SK-N-SH (cell line): Measurements from ENCODE around the gene TBX15.

ENCODE experiments used
- FOXM1 ChIP-seq: IDR thresholded peaks from 2 replicates; pipeline ENCODE4 v1.4.0; 2012; ENCODE audit warnings: low read depth, mild to moderate bottlenecking
- POLR2AphosphoS5 ChIP-seq: IDR thresholded peaks from 2 replicates; pipeline ENCODE4 v1.6.1; 2012; ENCODE audit warnings: low read depth, low read length
- RAD21 ChIP-seq: IDR thresholded peaks from 2 replicates; pipeline ENCODE4 v1.6.1; 2012; ENCODE audit warnings: mild to moderate bottlenecking, low read length
- RFX5 ChIP-seq: IDR thresholded peaks from 2 replicates; pipeline ENCODE4 v1.6.1; 2012; ENCODE audit warnings: mild to moderate bottlenecking, improper control_type of control experiment, low read length
- USF2 ChIP-seq: fragments of 150-350 bp; IDR thresholded peaks from 2 replicates; pipeline ENCODE4 v1.6.1; 2017; ENCODE audit warnings: antibody characterized with exemption, low read length, low read depth, borderline replicate concordance

DNA sequence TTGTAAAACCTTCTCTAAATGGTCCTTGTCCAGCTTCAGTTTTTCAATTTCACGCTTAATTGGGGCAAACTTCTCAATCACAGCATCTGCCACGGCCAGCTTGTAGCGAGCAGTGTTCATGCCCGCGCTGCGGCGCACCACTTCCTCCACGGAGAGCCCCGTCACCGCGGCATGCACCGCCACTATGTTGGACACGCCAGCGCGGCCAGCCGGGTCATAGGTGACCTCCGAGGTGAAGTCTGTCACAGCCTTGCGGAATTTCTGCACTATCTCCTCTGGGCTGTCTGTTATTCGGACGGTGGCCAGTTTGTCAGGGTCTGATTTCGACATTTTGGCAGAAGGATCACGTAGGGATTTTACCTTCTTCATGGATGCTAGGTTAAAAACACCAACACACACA lies 44.8 kb upstream of the TBX15 start:
- no peak for TF ChIP-seq USF2
- TF ChIP-seq RAD21: no peak
- no peak for TF ChIP-seq FOXM1
- TF ChIP-seq RFX5: no peak
- no peak for TF ChIP-seq POLR2AphosphoS5
